Renal cortical epithelial cell (primary cell): ENCODE results near the gene ZSCAN22. TPM values are rescaled to one million over a fixed set of nuclear protein-coding genes. Genes with fewer than 3 reads are reported as not detected.
"Not testable (repeated sequence)": the region's sequence is repeated elsewhere in the genome, so short reads cannot be mapped to it uniquely, and the experiment has no call there.

Source experiments
- DNase-seq: peaks from one replicate; pipeline ENCODE4 v3.0.0-alpha.2; 2011; ENCODE audit warnings: low read depth
- total RNA-seq: library from RNA; depleted of rRNA; stranded (reverse); fragments of >200 nt; gene quantifications from 2 replicates; pipeline ENCODE4 v1.2.3, GENCODE V29; 2014

ZSCAN22 gene
- 1.4 and 4.0 TPM in 2 replicates for total RNA-seq

- peak; percentile 90 for DNase-seq
These were observed at the start of gene ZSCAN22 for GRCh38 chr19:58326914-58327726. Gene ZSCAN22 (plus strand): TSS chr19:58326994. CDS start chr19:58334803, 7,809 bp downstream.

- no peak for DNase-seq
These were observed 49.6 kb upstream of the ZSCAN22 start for GRCh38 chr19:58277197-58277596.

GRCh38 chr19:58277748-58278540, 48.9 kb upstream of the ZSCAN22 start:
- no peak for DNase-seq

GRCh38 chr19:58278541-58279041, 48.2 kb upstream of the ZSCAN22 start, which contains the start of gene ZNF8:
Gene ZNF8 (plus strand): TSS chr19:58278955. CDS start chr19:58279082, 127 bp downstream.
- DNase-seq: peak; percentile 95

GRCh38 chr19:58279042-58279924, 47.5 kb upstream of the ZSCAN22 start:
- DNase-seq: peak; percentile 19

GRCh38 chr19:58279925-58280316, 46.9 kb upstream of the ZSCAN22 start:
- DNase-seq: peak; percentile 58

- DNase-seq: no peak
These were observed 42.6 kb upstream of the ZSCAN22 start for GRCh38 chr19:58284199-58284598.

- no peak for DNase-seq
These were observed 34.9 kb upstream of the ZSCAN22 start for GRCh38 chr19:58291943-58292342.

GRCh38 chr19:58294743-58295374, 31.9 kb upstream of the ZSCAN22 start:
- DNase-seq: no peak

GRCh38 chr19:58296104-58296503, 30.7 kb upstream of the ZSCAN22 start:
- DNase-seq: no peak

- no peak for DNase-seq
These were observed 26.2 kb upstream of the ZSCAN22 start for GRCh38 chr19:58300620-58301019.

GRCh38 chr19:58304255-58304654, 22.5 kb upstream of the ZSCAN22 start:
- no peak for DNase-seq

- DNase-seq: no peak
These were observed 22.1 kb upstream of the ZSCAN22 start for GRCh38 chr19:58304748-58305064.

- peak; percentile 94 for DNase-seq
These were observed 21.5 kb upstream of the ZSCAN22 start, which contains the start of gene ERVK3-1 for GRCh38 chr19:58305065-58305931. Gene ERVK3-1 (plus strand): TSS chr19:58305377. CDS start chr19:58312169, 6,792 bp downstream.

- DNase-seq: no peak
These were observed 20.9 kb upstream of the ZSCAN22 start for GRCh38 chr19:58305932-58306323.

GRCh38 chr19:58307736-58308135, 19.1 kb upstream of the ZSCAN22 start:
- no peak for DNase-seq

- DNase-seq: not testable (repeated sequence)
These were observed 16.1 kb upstream of the ZSCAN22 start for GRCh38 chr19:58310685-58311084.

- no peak for DNase-seq
These were observed 15.4 kb upstream of the ZSCAN22 start for GRCh38 chr19:58311345-58311865.

GRCh38 chr19:58315580-58315979, 11.2 kb upstream of the ZSCAN22 start:
- no peak for DNase-seq
